ENCODE measurements around the gene OTOG.

OTOG gene

DNA sequence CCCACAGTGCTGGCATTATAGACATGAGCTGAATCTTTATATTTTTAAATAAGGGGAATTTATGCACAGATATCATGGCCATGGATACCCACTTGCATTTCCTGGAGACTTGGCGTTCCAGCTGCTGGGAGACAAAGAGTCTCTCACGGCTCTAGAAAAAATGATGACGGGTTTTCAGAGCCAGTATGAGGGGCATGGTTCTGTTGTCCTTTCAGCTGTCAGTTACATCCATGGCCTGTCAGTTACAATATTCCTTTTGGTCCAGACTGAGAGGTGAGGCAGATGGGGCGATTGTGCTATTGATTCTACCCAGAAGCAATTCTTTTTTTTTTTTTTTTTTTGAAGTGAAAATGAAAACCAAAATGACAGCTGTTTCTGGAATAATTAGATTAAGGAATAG lies 32.6 kb upstream of the OTOG start:
- TF ChIP-seq EZH2phosphoT487 (IDR thresholded peaks at IDR 0.05; ENCODE audit: borderline replicate concordance, low read length) = no peak
- TF ChIP-seq, protein P1, sequence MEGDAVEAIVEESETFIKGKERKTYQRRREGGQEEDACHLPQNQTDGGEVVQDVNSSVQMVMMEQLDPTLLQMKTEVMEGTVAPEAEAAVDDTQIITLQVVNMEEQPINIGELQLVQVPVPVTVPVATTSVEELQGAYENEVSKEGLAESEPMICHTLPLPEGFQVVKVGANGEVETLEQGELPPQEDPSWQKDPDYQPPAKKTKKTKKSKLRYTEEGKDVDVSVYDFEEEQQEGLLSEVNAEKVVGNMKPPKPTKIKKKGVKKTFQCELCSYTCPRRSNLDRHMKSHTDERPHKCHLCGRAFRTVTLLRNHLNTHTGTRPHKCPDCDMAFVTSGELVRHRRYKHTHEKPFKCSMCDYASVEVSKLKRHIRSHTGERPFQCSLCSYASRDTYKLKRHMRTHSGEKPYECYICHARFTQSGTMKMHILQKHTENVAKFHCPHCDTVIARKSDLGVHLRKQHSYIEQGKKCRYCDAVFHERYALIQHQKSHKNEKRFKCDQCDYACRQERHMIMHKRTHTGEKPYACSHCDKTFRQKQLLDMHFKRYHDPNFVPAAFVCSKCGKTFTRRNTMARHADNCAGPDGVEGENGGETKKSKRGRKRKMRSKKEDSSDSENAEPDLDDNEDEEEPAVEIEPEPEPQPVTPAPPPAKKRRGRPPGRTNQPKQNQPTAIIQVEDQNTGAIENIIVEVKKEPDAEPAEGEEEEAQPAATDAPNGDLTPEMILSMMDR (IDR thresholded peaks at IDR 0.05; ENCODE audit: low read depth, low read length, poor library complexity, severe bottlenecking) = no peak
- Histone ChIP-seq H3K9me3 (ENCODE audit: control insufficient read depth, insufficient read depth, low read length) (no peaks in the 10 kb centered on the region), H3K27me3 (ENCODE audit: control insufficient read depth, low read length) (peaks cover 17% of the 10 kb centered on the region; the same call in 1 of the 2 replicates), H3K27ac (ENCODE audit: low read depth, low read length) (no peak overlapping the region), H4K20me1 (ENCODE audit: control insufficient read depth, insufficient read depth, low read depth, low read length) (no peaks in the 10 kb centered on the region), H3F3A (ENCODE audit: control insufficient read depth, insufficient read depth) (no peaks in the 10 kb centered on the region), H3K79me2 (ENCODE audit: control insufficient read depth, low read length) (no peaks in the 10 kb centered on the region), H3K36me3 (ENCODE audit: control insufficient read depth, low read length) (no peaks in the 10 kb centered on the region), H3K4me2 (ENCODE audit: low read length) (no peak overlapping the region), H3K4me1 (ENCODE audit: control insufficient read depth, low read length) (no peaks in the 10 kb centered on the region), H3K4me3 (ENCODE audit: low read length) (no peak overlapping the region), H3K9me2 (replicated peaks; ENCODE audit: control insufficient read depth, low read length) (no peaks in the 10 kb centered on the region)

DNA sequence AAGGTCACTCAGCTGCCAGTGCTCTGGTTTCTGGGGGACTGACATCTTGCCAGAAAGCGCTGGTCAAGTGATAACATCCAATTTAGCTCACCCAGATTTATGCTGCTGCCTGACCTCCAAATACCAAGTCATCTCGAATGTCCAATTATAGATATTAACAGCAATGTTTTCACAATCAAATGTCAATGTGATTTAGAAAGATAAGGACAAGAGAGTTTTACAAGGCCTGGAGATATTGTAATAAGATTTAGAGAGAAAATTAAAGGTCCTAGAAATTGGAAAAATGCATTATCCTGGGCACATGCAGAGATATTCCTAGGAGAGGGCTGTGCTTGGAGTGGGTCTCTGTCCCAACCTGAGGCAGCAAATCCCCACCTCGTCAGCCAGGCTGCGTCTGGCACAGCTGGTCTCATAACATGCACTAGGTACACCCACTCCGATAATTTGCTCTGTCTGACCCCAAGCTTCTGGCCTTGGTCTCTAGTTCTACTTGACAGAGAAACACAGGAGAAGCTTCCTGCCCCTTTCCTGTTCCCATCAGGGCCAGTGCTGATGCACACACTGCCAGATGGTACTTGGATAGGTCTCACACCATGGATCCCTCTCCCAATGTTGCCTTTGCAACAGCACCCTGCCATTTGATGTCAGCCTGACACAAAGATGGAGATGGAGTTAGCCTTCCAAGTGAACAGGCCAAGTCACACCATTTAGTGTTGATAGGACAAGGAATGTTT lies 31.4 kb upstream of the OTOG start:
- TF ChIP-seq, protein P1 (IDR thresholded peaks at IDR 0.05; ENCODE audit: low read depth, low read length, poor library complexity, severe bottlenecking) = no peak
- no peak for TF ChIP-seq EZH2phosphoT487 (IDR thresholded peaks at IDR 0.05; ENCODE audit: borderline replicate concordance, low read length)
- no peaks in the 10 kb centered on the region for H3K79me2 ChIP-seq (ENCODE audit: control insufficient read depth, low read length)
- H3K4me3 ChIP-seq (ENCODE audit: low read length) = no peak overlapping the region
- H4K20me1 ChIP-seq (ENCODE audit: control insufficient read depth, insufficient read depth, low read depth, low read length) = no peaks in the 10 kb centered on the region
- no peaks in the 10 kb centered on the region for H3K4me1 ChIP-seq (ENCODE audit: control insufficient read depth, low read length)
- no peaks in the 10 kb centered on the region for H3K36me3 ChIP-seq (ENCODE audit: control insufficient read depth, low read length)
- H3F3A ChIP-seq (ENCODE audit: control insufficient read depth, insufficient read depth) = no peaks in the 10 kb centered on the region
- no peaks in the 10 kb centered on the region for H3K9me3 ChIP-seq (ENCODE audit: control insufficient read depth, insufficient read depth, low read length)
- no peaks in the 10 kb centered on the region for H3K9me2 ChIP-seq (replicated peaks; ENCODE audit: control insufficient read depth, low read length)
- H3K27me3 ChIP-seq (ENCODE audit: control insufficient read depth, low read length) = peaks cover 17% of the 10 kb centered on the region; the same call in 1 of the 2 replicates
- H3K4me2 ChIP-seq (ENCODE audit: low read length) = no peak overlapping the region
- no peak overlapping the region for H3K27ac ChIP-seq (ENCODE audit: low read depth, low read length)

DNA sequence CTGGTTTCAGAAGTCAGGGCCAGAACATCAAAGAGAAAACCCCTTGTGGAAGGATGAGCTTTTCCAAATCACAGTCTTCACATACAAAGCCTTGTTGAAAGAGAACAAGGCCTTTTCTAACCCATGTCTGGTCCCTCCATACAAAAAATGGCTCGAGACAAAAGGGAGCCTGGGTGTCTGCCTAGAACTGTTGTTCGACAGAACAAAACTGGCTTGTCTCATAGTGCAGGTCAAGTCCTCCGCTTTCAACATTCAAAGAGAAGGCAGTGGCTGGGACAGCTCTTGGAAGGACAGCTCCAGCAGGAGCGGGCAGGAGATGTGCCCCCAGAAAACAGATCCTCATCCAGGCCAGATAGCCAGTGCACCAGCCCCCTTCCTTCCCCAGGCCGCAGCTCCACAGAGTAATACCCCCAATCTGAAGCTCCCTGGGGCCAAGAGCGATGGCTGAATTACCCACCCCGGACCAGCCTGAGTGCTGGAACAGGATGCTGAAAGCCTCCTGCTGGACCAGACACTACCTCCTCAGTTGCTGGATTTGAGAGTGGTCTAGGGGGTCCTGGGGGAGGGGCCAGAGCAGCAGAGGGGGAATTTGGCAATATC lies 30.4 kb upstream of the OTOG start:
- no peak overlapping the region for H3K27ac ChIP-seq (ENCODE audit: low read depth, low read length)
- H3K79me2 ChIP-seq (ENCODE audit: control insufficient read depth, low read length) = no peaks in the 10 kb centered on the region
- no peaks in the 10 kb centered on the region for H3F3A ChIP-seq (ENCODE audit: control insufficient read depth, insufficient read depth)
- peaks cover 8% of the 10 kb centered on the region; the same call in 1 of the 2 replicates for H3K27me3 ChIP-seq (ENCODE audit: control insufficient read depth, low read length)
- no peaks in the 10 kb centered on the region for H3K9me2 ChIP-seq (replicated peaks; ENCODE audit: control insufficient read depth, low read length)
- no peaks in the 10 kb centered on the region for H4K20me1 ChIP-seq (ENCODE audit: control insufficient read depth, insufficient read depth, low read depth, low read length)
- no peak overlapping the region for H3K4me3 ChIP-seq (ENCODE audit: low read length)
- H3K36me3 ChIP-seq (ENCODE audit: control insufficient read depth, low read length) = no peaks in the 10 kb centered on the region
- TF ChIP-seq, protein P1 (IDR thresholded peaks at IDR 0.05; ENCODE audit: low read depth, low read length, poor library complexity, severe bottlenecking) = no peak
- no peaks in the 10 kb centered on the region for H3K9me3 ChIP-seq (ENCODE audit: control insufficient read depth, insufficient read depth, low read length)
- no peaks in the 10 kb centered on the region for H3K4me1 ChIP-seq (ENCODE audit: control insufficient read depth, low read length)
- H3K4me2 ChIP-seq (ENCODE audit: low read length) = no peak overlapping the region

Data from DOHH2 (cell line).